ENCODE measurements around the gene POMT2.
"Not testable (repeated sequence)": the region's sequence is repeated elsewhere in the genome, so short reads cannot be mapped to it uniquely, and the experiment has no call there.

Gene POMT2

DNA sequence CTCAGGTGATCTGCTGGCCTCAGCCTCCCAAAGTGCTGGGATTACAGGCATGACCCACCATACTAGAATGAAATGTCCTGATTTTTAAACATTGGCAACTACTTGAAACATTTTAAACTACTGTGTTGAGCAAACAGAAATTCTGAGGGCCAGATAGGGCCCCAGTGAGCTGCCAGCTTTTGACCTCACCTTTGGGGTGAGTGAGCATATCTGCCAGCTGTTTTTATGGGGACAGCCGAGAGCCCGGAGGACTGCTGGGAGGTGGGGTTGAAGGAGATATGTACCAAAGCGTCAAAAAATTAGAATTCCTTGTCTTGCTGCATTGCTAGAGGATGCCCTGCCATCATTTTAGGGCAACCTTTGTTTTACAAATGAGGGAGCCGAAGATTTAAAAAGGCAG, 2.9 kb upstream of the POMT2 start:
- no peak for DNase-seq

DNA sequence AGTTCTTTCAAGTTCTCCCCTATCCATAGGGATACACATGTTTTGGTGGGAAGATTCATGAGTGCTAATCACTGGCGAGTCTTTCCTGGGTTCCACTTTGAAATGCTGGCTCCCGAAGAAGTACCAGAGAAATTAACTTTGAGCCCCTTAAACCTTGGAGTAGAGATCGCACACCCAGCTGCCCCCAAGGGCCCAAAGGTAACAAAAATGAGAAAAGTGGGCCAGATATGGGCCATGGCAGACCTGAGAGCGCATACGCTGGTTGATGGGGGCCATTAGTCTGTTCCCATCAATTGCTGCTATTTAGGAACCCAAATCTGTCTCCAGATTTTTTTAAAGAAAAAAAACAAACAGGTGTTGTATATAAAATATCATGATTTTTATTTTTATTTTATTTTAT, 2.3 kb upstream of the POMT2 start:
- DNase-seq = no peak

GRCh38 chr14:77322250-77322902, 1.7 kb upstream of the POMT2 start:
- DNase-seq = no peak

DNA sequence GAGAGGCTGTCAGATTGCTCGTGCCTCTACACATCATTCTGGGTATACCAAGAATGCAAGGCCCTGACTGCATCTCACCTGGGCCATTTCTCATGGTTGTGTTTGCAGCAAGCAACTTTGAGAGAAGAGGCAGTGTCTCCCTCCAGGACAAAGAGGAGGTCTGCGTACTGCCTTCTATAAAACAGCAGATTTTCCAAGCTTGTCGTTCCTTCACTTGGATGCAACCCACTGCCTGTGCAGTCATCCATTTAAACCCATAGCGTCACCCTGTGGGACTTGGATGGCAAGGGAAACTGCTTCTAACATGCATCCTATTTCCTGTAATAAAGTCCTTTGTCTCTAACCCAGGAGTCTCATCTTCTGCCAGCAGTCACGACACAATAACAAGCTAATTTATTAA, 1.3 kb downstream of the POMT2 start:
- DNase-seq = no peak

GRCh38 chr14:77318756-77319155, 1.9 kb downstream of the POMT2 start:
- DNase-seq = not testable (repeated sequence)

GRCh38 chr14:77318006-77318553, 2.6 kb downstream of the POMT2 start:
- no peak for DNase-seq

DNA sequence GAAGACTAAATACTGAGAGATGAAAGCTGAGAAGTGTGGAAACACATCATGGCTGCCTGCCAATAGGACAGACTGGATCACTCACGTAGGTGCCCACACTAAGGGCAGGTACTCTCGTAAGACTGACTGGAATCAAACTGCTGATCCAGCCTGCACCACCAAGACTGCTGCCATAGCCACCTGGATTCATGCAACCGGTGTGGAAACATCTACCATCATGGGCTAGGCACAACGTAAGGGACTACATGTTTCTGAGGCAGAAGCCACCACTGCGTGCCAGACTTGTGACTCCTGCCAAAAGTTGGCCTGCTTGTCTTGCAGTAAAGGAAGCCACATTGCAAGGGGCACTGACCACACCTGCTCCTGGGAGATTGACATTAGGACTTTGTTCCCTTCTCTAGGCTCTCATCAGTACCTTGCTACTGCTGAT, 3.8 kb downstream of the POMT2 start:
- DNase-seq = no peak

GRCh38 chr14:77316195-77316505, 4.5 kb downstream of the POMT2 start:
- no peak for DNase-seq

- peak; percentile 52 for DNase-seq
These were observed 5.9 kb downstream of the POMT2 start for GRCh38 chr14:77314539-77315457.

DNA sequence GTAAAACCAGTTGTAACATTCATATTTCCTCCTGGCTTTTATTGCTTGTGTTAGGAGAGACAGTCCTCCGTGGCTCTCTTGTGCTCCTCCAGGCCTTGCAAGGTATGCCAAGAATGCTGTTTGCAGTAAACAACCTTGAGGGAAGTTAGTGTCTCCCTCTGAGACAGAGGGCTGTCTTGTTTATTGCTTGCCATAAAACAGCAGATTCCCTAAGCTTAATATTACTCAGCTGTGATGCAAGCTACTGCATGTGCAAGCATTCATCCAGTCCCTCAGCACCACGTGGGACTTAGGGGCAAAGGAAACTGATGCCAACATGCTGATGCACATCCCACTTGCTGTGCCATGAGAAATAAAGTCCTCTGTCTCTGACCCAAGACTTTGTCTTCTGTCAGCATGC, 6.6 kb downstream of the POMT2 start:
- no peak for DNase-seq

DNA sequence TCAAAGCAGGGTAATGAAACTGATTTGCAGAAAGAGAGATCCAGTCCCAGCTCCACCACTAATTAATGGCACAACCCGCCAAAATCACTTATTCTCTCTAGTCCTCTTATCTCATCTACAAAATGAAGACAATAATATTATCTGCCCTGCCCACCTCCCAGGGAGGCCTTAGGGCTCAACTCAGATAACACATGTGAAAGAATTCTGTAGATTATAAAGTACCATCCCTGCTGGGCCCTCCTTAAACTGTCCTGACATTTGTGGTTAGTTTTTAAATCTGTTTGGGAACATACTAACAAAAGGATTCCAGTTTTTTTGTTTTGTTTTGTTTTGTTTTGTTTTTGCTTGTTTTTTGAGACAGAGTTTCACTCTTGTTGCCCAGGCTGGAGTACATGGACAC, 7.3 kb downstream of the POMT2 start:
- no peak for DNase-seq

DNA sequence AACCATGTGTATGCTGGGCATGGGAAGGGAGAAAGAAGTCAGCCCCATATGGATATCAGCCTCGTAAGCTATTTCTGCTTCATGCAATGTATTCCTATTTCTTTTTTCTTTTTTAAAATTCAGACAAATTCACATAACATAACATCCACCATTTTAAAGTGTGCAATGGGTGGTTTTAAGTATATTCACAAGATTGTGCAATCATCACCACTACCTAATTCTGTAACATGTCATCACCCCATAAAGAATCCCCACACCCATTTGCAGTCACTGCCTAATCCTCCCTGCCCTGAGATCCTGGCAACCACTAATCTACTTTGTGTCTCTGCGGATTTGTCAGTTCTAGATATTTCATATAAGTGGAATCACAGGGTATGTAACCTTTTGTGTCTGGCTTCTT, 9.5 kb downstream of the POMT2 start:
- no peak for DNase-seq

DNA sequence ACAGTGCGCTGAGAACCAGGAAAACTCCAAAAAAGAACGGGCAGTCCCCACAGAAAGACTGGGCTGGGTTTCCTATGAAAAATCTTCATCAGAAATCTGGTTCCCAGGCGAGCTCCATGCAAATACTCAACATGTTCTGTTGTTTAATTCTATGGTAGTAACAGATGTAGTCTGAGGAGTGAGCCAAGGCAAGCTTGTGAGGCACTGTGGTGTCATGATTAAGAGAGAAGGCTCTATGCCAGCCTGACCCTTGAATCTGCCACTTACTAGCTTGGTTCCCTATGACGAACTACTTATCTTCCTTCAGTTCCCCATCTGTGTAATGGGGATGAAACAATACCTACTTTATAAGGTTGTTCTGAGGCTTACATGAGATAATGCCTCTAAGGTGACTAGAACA, 10.7 kb downstream of the POMT2 start:
- DNase-seq = no peak

DNA sequence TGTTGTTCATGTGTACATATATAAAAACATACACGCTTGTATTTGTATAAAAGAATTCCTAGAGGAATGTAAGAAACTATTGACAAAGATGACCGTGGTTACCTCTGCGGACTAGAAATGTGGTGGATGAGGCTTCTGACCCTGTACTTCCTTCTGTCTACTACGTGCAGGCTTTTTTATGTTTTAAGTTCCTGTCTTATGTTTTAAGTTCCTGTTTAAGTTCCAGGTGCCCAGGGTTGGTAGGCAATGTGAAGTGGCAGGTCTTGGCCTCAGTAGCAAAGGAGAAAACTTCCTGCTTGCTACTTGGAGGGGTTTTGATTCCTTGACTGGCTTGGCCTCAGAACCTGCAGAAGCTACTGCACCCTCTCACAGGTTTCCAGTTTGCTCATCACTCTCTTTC, 11.6 kb downstream of the POMT2 start:
- no peak for DNase-seq

DNA sequence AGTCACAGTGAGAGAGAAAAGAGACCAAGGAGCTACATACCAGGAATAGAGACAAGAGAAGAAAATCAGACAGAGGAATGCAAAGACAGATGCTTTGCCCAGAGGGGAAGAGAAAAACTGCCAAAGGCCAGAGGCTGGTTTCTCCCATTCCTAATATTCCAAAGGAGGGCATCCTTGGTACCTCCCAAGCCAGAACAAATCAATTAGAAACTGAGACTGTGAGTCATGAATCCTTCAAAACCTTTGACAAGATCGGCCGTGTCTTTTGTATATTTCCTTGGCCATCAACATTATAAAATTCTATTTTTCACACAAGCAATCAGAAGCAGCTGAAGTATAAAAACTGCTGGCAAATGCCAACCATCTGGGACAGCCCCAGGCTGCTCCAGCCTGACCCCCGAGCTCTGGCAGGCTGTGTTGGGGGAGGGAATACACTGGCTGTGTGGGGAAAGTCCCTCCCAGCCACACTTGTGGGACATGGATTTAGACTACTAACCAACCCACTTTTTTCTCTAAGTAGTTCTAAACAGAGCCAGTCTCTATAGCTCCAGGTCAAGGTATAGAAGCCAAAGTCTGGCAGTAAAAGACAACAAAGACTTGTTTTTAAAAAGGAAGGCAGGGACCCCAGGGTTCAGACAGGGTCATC, 13.7 kb downstream of the POMT2 start:
- peak; percentile 69 for DNase-seq

DNA sequence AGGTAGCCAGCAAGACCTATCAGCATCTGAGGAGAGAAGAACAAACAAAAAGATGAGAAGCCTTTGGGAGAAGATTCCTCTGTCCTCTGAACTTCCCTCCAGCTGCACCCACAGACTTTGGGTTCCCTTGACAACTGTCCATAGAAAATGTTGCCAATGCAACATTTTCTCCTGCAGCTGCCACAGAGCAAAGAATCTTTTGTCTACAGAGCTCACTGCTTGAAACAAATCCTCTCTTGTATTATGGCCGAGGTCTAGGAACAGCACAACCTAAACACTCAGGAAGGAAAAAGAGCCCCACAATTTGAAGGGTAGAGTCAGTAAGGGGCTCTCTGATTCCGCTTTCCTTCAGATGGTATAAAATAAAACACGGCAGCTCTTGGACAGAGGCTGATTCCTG, 14.3 kb downstream of the POMT2 start:
- no peak for DNase-seq

DNA sequence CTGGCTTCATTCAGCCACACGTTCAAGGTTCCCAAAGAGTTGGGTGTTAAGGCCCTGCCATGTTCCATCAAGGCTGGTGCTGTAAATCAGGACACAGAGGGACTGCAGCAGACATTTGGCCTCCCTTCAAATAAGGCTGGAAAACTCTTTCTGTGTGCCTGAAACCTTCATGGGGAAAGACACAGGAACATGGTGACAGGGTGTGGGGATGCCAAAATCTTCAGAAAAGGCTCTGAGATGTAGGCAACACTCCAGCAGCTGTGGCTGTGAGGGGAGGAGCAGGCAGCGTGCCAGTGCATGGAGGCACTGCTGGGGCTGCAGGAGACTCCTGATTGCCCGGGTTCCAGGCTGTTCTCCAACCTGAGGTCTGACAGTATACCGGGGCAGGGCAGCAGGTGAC, 15.0 kb downstream of the POMT2 start:
- DNase-seq = peak; percentile 58

DNA sequence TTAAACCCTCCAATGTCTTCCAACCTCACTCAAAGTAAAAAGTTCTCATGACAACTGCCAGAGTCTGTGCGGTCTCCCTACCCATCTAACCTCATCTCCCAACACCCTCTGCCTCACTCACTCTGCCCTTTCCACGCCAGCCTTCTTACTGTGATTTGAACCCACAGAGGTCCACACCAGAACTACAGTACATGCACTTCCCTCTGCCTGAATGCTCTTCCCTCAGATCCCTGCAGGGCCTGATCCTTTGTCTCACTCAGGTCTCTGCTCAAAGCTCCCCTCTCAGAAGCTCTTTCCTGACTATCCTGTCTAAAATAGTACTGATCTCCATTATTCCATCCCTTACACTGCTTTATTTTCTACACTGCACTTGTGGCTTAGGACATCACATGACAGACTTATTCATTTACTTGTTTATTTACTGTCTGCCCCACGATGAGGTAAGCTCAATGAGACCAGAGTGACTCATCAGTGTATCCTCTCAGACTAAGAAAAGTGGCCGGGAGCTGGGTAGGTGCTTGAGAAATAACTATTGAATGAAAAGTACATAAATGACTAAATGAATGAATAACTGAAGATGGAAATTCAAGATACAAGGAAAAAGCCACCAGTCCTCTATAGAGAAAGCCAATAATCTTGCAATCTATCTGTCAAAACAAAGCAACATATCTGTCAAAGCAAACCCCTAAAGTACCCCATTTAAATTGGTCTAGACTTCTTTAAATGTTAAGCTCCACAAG, 17.1 kb downstream of the POMT2 start:
- DNase-seq = no peak

GRCh38 chr14:77302926-77303325, 17.8 kb downstream of the POMT2 start:
- no peak for DNase-seq

DNA sequence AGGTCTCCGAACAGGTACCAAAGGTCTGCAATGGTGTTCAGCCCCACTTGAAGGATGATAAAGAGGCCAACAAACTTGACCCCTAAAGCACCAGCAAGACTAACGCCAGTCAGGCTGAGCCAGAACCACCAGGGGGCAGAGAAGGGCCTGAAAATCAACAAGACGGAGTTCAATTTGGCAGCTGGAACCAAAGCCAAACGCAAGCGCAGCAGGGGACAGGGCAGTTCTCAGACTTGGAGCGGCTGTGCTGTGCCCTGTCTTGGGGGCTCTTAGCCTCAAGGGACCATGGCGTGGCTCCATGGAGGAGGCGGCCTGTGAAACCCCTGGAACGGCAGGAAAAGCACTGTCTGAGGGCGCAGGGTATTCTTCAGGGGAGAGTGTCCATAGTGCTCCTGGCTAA, 19.6 kb downstream of the POMT2 start:
- peak; percentile 84 for DNase-seq

GRCh38 chr14:77299771-77300170, 20.9 kb downstream of the POMT2 start:
- DNase-seq = no peak

DNA sequence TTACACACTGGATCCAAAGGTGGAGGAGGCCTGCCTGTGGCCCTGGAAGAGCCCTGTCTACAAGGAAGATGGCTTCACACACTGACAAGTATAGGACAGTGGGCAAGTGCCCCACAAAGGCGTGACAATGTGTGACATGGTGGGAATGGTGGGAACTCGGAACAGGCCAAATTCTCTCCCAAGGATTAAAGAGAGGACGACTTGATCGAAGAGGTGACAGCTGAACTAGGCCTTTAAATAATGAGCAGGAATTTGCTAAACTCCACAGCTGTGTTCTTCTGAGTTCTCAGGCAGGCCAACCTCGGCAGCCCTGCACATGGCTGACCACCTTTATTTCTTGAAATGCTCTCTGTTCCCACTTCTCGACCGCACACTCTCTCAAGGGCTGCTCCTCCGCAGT, 23.8 kb downstream of the POMT2 start:
- no peak for DNase-seq

- no peak for DNase-seq
These were observed 24.5 kb downstream of the POMT2 start for GRCh38 chr14:77296155-77296554.
